Osteocyte (in vitro differentiated cells): ENCODE data around the gene SAP130. TPM values are rescaled to one million over a fixed set of nuclear protein-coding genes. Genes with fewer than 3 reads are reported as not detected.

Experiments used
- DNase-seq: peaks from one replicate; pipeline ENCODE4 v3.0.0; 2021; ENCODE audit warnings: mixed read lengths; ENCODE audit not compliant: unreplicated experiment; ENCODE audit errors: extremely low spot score
- H3K27ac Mint-ChIP-seq: one replicate; pipeline ENCODE4 v1.8.0; 2021; ENCODE audit warnings: mild to moderate bottlenecking, mixed read lengths; ENCODE audit not compliant: unreplicated experiment
- H3K27me3 Mint-ChIP-seq: one replicate; pipeline ENCODE4 v1.8.0; 2021; ENCODE audit warnings: mixed read lengths; ENCODE audit not compliant: unreplicated experiment
- H3K36me3 Mint-ChIP-seq: one replicate; pipeline ENCODE4 v1.8.0; 2021; ENCODE audit warnings: mixed read lengths; ENCODE audit not compliant: unreplicated experiment
- H3K4me1 Mint-ChIP-seq: one replicate; pipeline ENCODE4 v1.8.0; 2021; ENCODE audit warnings: mixed read lengths; ENCODE audit not compliant: unreplicated experiment
- H3K4me3 Mint-ChIP-seq: one replicate; pipeline ENCODE4 v1.8.0; 2021; ENCODE audit warnings: mild to moderate bottlenecking, moderate library complexity, mixed read lengths; ENCODE audit not compliant: unreplicated experiment
- H3K9me3 Mint-ChIP-seq: one replicate; pipeline ENCODE4 v1.8.0; 2021; ENCODE audit warnings: mixed read lengths; ENCODE audit not compliant: unreplicated experiment
- total RNA-seq: library from RNA; stranded (reverse); gene quantifications from 2 replicates; pipeline ENCODE4 v1.2.1, GENCODE V29; 2021
- TF ChIP-seq, protein P1 (sequence below): fragments of 200-600 bp; sonication (generic); IDR thresholded peaks from 2 replicates; pipeline ENCODE4 v1.5.0; 2021; ENCODE audit warnings: antibody characterized with exemption, mild to moderate bottlenecking, moderate library complexity

Gene SAP130
- total RNA-seq, 1 donor from 2014 or later, result 24.9 TPM

DNA sequence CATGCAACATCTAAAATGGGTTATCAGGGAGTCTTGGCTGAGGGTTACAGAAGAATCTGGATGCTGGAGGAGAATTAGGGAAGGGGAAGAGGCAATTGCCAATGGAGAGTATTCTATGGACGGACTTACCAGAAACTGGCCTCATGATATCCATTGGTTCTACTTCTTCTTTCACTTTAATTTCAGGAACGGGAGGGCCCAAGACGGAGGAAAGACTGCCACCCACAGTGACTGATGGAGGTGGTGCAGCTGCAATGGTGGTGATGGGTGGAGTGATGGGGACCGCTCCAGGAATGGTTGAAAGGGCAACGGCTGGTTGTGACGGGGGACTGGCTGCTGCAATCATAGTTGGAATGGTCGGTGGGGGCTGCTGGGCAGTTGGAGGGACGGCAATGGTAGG lies 73.0 kb downstream of the SAP130 start:
- H3K9me3 Mint-ChIP-seq, result no peaks in the 10 kb centered on the region
- H3K36me3 Mint-ChIP-seq, result peaks cover 23% of the 10 kb centered on the region
- TF ChIP-seq, protein P1, sequence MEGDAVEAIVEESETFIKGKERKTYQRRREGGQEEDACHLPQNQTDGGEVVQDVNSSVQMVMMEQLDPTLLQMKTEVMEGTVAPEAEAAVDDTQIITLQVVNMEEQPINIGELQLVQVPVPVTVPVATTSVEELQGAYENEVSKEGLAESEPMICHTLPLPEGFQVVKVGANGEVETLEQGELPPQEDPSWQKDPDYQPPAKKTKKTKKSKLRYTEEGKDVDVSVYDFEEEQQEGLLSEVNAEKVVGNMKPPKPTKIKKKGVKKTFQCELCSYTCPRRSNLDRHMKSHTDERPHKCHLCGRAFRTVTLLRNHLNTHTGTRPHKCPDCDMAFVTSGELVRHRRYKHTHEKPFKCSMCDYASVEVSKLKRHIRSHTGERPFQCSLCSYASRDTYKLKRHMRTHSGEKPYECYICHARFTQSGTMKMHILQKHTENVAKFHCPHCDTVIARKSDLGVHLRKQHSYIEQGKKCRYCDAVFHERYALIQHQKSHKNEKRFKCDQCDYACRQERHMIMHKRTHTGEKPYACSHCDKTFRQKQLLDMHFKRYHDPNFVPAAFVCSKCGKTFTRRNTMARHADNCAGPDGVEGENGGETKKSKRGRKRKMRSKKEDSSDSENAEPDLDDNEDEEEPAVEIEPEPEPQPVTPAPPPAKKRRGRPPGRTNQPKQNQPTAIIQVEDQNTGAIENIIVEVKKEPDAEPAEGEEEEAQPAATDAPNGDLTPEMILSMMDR, result no peak
- H3K4me1 Mint-ChIP-seq, result no peaks in the 10 kb centered on the region
- DNase-seq, result no peak
- H3K27ac Mint-ChIP-seq, result no peak overlapping the region
- no peak overlapping the region for H3K4me3 Mint-ChIP-seq
- no peaks in the 10 kb centered on the region for H3K27me3 Mint-ChIP-seq

DNA sequence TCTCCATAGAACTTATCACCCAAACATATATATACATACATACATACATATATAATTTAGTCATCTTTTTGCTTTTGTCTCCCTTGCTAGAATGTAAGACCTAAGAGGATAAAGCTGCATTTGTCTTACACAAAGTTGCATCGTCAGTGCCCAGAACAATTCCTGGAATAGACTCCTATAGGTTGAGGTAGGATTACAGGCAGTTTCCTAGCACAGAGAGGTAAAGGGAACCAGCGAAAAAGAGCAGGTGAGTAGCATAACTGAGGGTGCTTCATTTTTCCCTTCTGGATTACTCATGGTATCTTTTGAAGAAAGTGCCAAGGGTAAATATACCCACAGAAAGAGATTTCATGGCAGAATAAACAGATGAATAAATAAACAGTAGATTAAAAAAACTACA lies 74.0 kb downstream of the SAP130 start:
- no peak for DNase-seq
- Mint-ChIP-seq H3K4me3 (no peak overlapping the region), H3K9me3 (no peaks in the 10 kb centered on the region), H3K27me3 (no peaks in the 10 kb centered on the region), H3K36me3 (peaks cover 30% of the 10 kb centered on the region), H3K4me1 (no peaks in the 10 kb centered on the region), H3K27ac (no peak overlapping the region)
- TF ChIP-seq, protein P1, result no peak

DNA sequence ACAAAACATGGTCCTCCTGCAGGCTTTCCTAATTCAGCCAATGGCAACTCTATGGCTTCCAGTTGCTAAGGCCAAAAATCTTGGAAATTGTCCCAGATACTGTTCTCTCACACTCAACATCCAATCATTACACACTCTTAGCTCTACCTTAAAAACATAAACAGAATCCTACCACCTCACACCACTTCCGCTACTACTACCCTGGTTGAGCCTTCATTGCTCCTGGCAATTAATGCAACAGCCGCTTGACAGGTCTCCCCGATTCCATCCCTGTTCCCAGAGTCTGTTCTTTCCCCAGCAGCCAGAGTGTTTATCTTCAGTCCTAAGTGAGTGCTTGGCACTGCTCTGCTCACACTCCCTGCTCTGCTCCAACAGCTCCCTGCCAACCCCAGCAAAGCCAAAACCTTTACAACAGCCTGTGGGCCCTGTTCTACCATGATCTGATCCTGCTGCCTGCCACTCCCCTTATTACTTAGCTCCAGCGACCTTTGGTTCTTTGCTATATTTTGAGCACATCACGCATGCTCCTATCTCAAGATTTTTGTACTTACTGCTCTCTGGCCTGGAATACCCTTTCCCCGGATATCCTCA lies 74.6 kb downstream of the SAP130 start:
- Mint-ChIP-seq H3K9me3 (no peaks in the 10 kb centered on the region), H3K36me3 (peaks cover 31% of the 10 kb centered on the region), H3K27ac (no peak overlapping the region), H3K4me1 (no peaks in the 10 kb centered on the region), H3K4me3 (no peak overlapping the region), H3K27me3 (no peaks in the 10 kb centered on the region)
- TF ChIP-seq, protein P1, result no peak
- no peak for DNase-seq

DNA sequence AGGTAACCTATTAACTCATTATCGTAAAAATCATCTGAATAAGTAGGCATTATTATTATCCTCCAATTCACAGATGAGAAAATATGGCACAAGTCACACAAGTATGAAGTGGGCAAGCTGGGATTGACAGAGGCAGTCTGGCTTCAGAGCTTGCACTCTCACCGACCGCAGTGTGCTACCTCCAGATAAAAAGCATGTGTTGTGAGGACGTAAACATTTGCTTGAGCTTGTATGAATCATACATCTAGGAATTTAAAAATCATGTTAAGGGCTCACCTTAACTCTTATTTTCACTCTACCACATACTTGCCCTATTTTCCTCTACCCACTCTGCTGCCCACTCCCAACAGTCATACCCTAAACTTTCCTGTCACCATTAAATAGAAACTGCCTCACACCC lies 76.8 kb downstream of the SAP130 start:
- Mint-ChIP-seq H3K27me3 (no peaks in the 10 kb centered on the region), H3K27ac (no peak overlapping the region), H3K4me1 (no peaks in the 10 kb centered on the region), H3K9me3 (no peaks in the 10 kb centered on the region), H3K36me3 (peaks cover 38% of the 10 kb centered on the region), H3K4me3 (no peak overlapping the region)
- TF ChIP-seq, protein P1, result no peak
- no peak for DNase-seq

DNA sequence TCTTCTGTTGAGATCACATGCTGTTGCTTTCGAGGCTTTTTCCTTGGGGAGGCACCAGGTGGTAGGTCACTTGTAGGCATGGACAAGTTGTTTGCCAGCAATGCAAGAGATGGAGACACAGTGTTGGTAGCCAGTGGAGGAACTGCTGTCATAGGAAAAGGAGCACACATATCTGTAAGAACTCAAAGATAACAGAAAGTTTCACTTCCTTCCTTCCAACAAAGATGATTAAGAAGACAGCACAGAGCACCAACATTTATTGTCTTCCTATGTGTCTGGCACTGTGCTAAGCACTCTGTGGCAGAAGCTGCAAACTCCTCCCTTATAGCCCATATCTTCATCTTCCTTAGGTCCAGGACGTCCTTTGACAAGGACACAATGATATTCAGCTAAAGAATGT lies 77.6 kb downstream of the SAP130 start:
- TF ChIP-seq, protein P1, result no peak
- DNase-seq, result no peak
- no peaks in the 10 kb centered on the region for H3K4me1 Mint-ChIP-seq
- H3K27me3 Mint-ChIP-seq, result no peaks in the 10 kb centered on the region
- no peaks in the 10 kb centered on the region for H3K9me3 Mint-ChIP-seq
- H3K36me3 Mint-ChIP-seq, result peaks cover 44% of the 10 kb centered on the region
- H3K4me3 Mint-ChIP-seq, result no peak overlapping the region
- H3K27ac Mint-ChIP-seq, result no peak overlapping the region
